GM23338 (cell line): Measurements from ENCODE around the gene PGP. TPM values are rescaled to one million over a fixed set of nuclear protein-coding genes. Genes with fewer than 3 reads are reported as not detected.

Source experiments
- ATAC-seq: fragments of 200-7000 bp; cut with Tn5 transposase; 3 replicates; pipeline ENCODE4 v1.9.1; 2020
- DNase-seq: peaks from one replicate; pipeline ENCODE4 v3.0.0-alpha.2; 2015; ENCODE audit warnings: low spot score
- H2AFZ ChIP-seq: fragments of 200-600 bp; sonication (generic); 2 replicates; pipeline ENCODE4 v1.8.0; 2016; ENCODE audit warnings: antibody characterized with exemption, mild to moderate bottlenecking, moderate library complexity
- H3F3A ChIP-seq: fragments of 200-600 bp; sonication (generic); replicated peaks from 2 replicates; pipeline ENCODE4 v1.8.0; 2017; ENCODE audit warnings: antibody characterized with exemption, mixed run types, low read depth
- H3K27ac ChIP-seq: fragments of 200-600 bp; sonication (generic); 2 replicates; pipeline ENCODE4 v1.6.1; 2016; ENCODE audit warnings: low read depth
- H3K27me3 ChIP-seq: fragments of 200-600 bp; sonication (generic); 2 replicates; pipeline ENCODE4 v1.8.0; 2016; ENCODE audit warnings: mild to moderate bottlenecking, mixed run types, moderate library complexity; ENCODE audit not compliant: insufficient read depth
- H3K36me3 ChIP-seq: fragments of 200-600 bp; sonication (generic); 2 replicates; pipeline ENCODE4 v1.8.0; 2016; ENCODE audit warnings: mild to moderate bottlenecking; ENCODE audit not compliant: insufficient read depth
- H3K4me1 ChIP-seq: fragments of 200-600 bp; sonication (generic); 2 replicates; pipeline ENCODE4 v1.8.0; 2016; ENCODE audit warnings: mild to moderate bottlenecking, moderate library complexity; ENCODE audit not compliant: insufficient read depth
- H3K4me2 ChIP-seq: fragments of 200-600 bp; sonication (generic); 2 replicates; pipeline ENCODE4 v1.7.1; 2017; ENCODE audit warnings: mixed run types
- H3K4me3 ChIP-seq: fragments of 200-600 bp; sonication (generic); 2 replicates; pipeline ENCODE4 v1.6.1; 2016; ENCODE audit warnings: mixed run types
- H3K79me2 ChIP-seq: fragments of 200-600 bp; sonication (generic); replicated peaks from 2 replicates; pipeline ENCODE4 v1.8.0; 2017; ENCODE audit warnings: mild to moderate bottlenecking; ENCODE audit not compliant: insufficient read depth
- H3K9me2 ChIP-seq: fragments of 200-600 bp; sonication (generic); 2 replicates; pipeline ENCODE4 v1.8.0; 2017; ENCODE audit not compliant: insufficient read depth
- H4K20me1 ChIP-seq: fragments of 200-600 bp; sonication (generic); replicated peaks from 2 replicates; pipeline ENCODE4 v1.8.0; 2017; ENCODE audit warnings: mild to moderate bottlenecking; ENCODE audit not compliant: insufficient read depth
- H3K27ac Mint-ChIP-seq: 2 replicates; pipeline ENCODE4 v1.8.0; 2020; ENCODE audit warnings: inconsistent platforms, mild to moderate bottlenecking, moderate library complexity, mixed read lengths
- H3K27me3 Mint-ChIP-seq: 3 replicates; pipeline ENCODE4 v1.8.0; 2022; ENCODE audit warnings: low read depth, mild to moderate bottlenecking, moderate library complexity, mixed read lengths, inconsistent platforms; ENCODE audit not compliant: insufficient read depth, poor library complexity
- H3K36me3 Mint-ChIP-seq: 3 replicates; pipeline ENCODE4 v1.8.0; 2021; ENCODE audit warnings: low read depth, mild to moderate bottlenecking, inconsistent platforms, moderate library complexity, mixed read lengths
- H3K4me1 Mint-ChIP-seq: 3 replicates; pipeline ENCODE4 v1.8.0; 2020; ENCODE audit warnings: mild to moderate bottlenecking, inconsistent platforms, mixed read lengths
- H3K4me3 Mint-ChIP-seq: 3 replicates; pipeline ENCODE4 v1.8.0; 2021; ENCODE audit warnings: moderate library complexity, mild to moderate bottlenecking, inconsistent platforms, mixed read lengths
- H3K9me3 Mint-ChIP-seq: 3 replicates; pipeline ENCODE4 v1.8.0; 2020; ENCODE audit warnings: moderate library complexity, mild to moderate bottlenecking, inconsistent platforms, mixed read lengths
- polyA plus RNA-seq: library from polyadenylated mRNA; unstranded; fragments of >200 nt; fragmentation: Nextera tagmentation; extraction: Ambion mirVana; gene quantifications from 2 replicates; pipeline ENCODE4 v1.2.1, GENCODE V29; 2016
- total RNA-seq: library from RNA; depleted of rRNA; stranded (reverse); fragments of >200 nt; shearing (Covaris generic); gene quantifications from 2 replicates; pipeline ENCODE4 v1.2.3, GENCODE V29; 2014
- TF ChIP-seq, protein P1 (sequence below): fragments of 250-450 bp; sonication (Bioruptor Pico); IDR thresholded peaks from 2 replicates; pipeline ENCODE4 v1.5.0; 2020; ENCODE audit warnings: mild to moderate bottlenecking, moderate library complexity

PGP gene
- total and polyA plus RNA-seq, 2 experiments from 2014 or later, result 44.4 to 80.3 TPM

- TF ChIP-seq, protein P1, sequence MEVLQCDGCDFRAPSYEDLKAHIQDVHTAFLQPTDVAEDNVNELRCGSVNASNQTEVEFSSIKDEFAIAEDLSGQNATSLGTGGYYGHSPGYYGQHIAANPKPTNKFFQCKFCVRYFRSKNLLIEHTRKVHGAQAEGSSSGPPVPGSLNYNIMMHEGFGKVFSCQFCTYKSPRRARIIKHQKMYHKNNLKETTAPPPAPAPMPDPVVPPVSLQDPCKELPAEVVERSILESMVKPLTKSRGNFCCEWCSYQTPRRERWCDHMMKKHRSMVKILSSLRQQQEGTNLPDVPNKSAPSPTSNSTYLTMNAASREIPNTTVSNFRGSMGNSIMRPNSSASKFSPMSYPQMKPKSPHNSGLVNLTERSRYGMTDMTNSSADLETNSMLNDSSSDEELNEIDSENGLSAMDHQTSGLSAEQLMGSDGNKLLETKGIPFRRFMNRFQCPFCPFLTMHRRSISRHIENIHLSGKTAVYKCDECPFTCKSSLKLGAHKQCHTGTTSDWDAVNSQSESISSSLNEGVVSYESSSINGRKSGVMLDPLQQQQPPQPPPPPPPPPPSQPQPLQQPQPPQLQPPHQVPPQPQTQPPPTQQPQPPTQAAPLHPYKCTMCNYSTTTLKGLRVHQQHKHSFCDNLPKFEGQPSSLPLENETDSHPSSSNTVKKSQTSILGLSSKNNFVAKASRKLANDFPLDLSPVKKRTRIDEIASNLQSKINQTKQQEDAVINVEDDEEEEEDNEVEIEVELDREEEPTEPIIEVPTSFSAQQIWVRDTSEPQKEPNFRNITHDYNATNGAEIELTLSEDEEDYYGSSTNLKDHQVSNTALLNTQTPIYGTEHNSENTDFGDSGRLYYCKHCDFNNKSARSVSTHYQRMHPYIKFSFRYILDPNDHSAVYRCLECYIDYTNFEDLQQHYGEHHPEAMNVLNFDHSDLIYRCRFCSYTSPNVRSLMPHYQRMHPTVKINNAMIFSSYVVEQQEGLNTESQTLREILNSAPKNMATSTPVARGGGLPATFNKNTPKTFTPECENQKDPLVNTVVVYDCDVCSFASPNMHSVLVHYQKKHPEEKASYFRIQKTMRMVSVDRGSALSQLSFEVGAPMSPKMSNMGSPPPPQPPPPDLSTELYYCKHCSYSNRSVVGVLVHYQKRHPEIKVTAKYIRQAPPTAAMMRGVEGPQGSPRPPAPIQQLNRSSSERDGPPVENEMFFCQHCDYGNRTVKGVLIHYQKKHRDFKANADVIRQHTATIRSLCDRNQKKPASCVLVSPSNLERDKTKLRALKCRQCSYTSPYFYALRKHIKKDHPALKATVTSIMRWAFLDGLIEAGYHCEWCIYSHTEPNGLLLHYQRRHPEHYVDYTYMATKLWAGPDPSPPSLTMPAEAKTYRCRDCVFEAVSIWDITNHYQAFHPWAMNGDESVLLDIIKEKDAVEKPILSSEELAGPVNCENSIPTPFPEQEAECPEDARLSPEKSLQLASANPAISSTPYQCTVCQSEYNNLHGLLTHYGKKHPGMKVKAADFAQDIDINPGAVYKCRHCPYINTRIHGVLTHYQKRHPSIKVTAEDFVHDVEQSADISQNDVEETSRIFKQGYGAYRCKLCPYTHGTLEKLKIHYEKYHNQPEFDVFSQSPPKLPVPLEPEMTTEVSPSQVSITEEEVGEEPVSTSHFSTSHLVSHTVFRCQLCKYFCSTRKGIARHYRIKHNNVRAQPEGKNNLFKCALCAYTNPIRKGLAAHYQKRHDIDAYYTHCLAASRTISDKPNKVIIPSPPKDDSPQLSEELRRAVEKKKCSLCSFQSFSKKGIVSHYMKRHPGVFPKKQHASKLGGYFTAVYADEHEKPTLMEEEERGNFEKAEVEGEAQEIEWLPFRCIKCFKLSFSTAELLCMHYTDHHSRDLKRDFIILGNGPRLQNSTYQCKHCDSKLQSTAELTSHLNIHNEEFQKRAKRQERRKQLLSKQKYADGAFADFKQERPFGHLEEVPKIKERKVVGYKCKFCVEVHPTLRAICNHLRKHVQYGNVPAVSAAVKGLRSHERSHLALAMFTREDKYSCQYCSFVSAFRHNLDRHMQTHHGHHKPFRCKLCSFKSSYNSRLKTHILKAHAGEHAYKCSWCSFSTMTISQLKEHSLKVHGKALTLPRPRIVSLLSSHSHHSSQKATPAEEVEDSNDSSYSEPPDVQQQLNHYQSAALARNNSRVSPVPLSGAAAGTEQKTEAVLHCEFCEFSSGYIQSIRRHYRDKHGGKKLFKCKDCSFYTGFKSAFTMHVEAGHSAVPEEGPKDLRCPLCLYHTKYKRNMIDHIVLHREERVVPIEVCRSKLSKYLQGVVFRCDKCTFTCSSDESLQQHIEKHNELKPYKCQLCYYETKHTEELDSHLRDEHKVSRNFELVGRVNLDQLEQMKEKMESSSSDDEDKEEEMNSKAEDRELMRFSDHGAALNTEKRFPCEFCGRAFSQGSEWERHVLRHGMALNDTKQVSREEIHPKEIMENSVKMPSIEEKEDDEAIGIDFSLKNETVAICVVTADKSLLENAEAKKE, result no peak
These were observed 5.2 kb downstream of the PGP start (continued) for GRCh38 chr16:2209258-2210008.

- peaks cover 21% of the 10 kb centered on the region for H3K27me3 Mint-ChIP-seq
- DNase-seq (no peak), ATAC-seq (no peak)
These were observed 5.9 kb downstream of the PGP start for GRCh38 chr16:2208772-2209171.

More at GRCh38 chr16:2208772-2209171, 5.9 kb downstream of the PGP start:
- Histone ChIP-seq H3K36me3 (0 out of 2 replicates have a peak, but pooled peaks cover 5% of the 10 kb centered on the region), H2AFZ (no peak overlapping the region), H3K9me2 (no peaks in the 10 kb centered on the region), H3F3A (peaks cover 29% of the 10 kb centered on the region; the same call in 1 of the 2 replicates), H3K4me2 (no peak overlapping the region), H4K20me1 (peaks cover 18% of the 10 kb centered on the region), H3K27ac (no peak overlapping the region), H3K4me3 (no peak overlapping the region), H3K4me1 (peaks cover 14% of the 10 kb centered on the region; the same call in 1 of the 2 replicates), H3K27me3 (no peaks in the 10 kb centered on the region), H3K79me2 (peaks cover 15% of the 10 kb centered on the region)
- Mint-ChIP-seq H3K9me3 (no peaks in the 10 kb centered on the region), H3K36me3 (peaks cover 35% of the 10 kb centered on the region), H3K4me1 (peaks cover 31% of the 10 kb centered on the region), H3K4me3 (no peak overlapping the region), H3K27ac (no peak overlapping the region)
- TF ChIP-seq, protein P1, result no peak
